ENCODE data around the gene ZDHHC14. TPM values are rescaled to one million over a fixed set of nuclear protein-coding genes. Genes with fewer than 3 reads are reported as not detected.
"Not testable (repeated sequence)": the region's sequence is repeated elsewhere in the genome, so short reads cannot be mapped to it uniquely, and the experiment has no call there.

ZDHHC14 gene
- total RNA-seq, 1 experiment from 2014 or later, result 3.2 TPM

GRCh38 chr6:157406661-157407060, 25.7 kb downstream of the ZDHHC14 start:
- Histone ChIP-seq H3K9me3 (ENCODE audit: low read depth, low read length, poor library complexity, severe bottlenecking) (no peaks in the 10 kb centered on the region), H3K4me3 (ENCODE audit: low read depth, low read length, poor library complexity, severe bottlenecking) (no peak overlapping the region), H3K27ac (ENCODE audit: low read depth, low read length, poor library complexity, severe bottlenecking) (no peak overlapping the region), H3K36me3 (ENCODE audit: insufficient read depth, low read length, poor library complexity, severe bottlenecking) (no peaks in the 10 kb centered on the region), H3K27me3 (replicated peaks; ENCODE audit: insufficient read depth, low read depth, low read length, poor library complexity) (no peaks in the 10 kb centered on the region), H3K4me1 (ENCODE audit: insufficient read depth, low read length, poor library complexity, severe bottlenecking) (no peaks in the 10 kb centered on the region)
- ChIA-PET POLR2A (ENCODE audit: low non-redundant PET) (no interaction called here), CTCF (no interaction called here)
- BruUV-seq (replicated peaks), result no TSS peak
- intact Hi-C loops (cut with micrococcal nuclease; ENCODE audit: unreplicated experiment), result no loop called here
- TF ChIP-seq, protein P1, sequence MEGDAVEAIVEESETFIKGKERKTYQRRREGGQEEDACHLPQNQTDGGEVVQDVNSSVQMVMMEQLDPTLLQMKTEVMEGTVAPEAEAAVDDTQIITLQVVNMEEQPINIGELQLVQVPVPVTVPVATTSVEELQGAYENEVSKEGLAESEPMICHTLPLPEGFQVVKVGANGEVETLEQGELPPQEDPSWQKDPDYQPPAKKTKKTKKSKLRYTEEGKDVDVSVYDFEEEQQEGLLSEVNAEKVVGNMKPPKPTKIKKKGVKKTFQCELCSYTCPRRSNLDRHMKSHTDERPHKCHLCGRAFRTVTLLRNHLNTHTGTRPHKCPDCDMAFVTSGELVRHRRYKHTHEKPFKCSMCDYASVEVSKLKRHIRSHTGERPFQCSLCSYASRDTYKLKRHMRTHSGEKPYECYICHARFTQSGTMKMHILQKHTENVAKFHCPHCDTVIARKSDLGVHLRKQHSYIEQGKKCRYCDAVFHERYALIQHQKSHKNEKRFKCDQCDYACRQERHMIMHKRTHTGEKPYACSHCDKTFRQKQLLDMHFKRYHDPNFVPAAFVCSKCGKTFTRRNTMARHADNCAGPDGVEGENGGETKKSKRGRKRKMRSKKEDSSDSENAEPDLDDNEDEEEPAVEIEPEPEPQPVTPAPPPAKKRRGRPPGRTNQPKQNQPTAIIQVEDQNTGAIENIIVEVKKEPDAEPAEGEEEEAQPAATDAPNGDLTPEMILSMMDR (conservative IDR thresholded peaks at IDR 0.05; ENCODE audit: low read depth, low read length), result no peak
- no peak for TF ChIP-seq EZH2 (IDR thresholded peaks at IDR 0.05; ENCODE audit: borderline replicate concordance, low read depth, low read length, poor library complexity, severe bottlenecking)
- DNase-seq (ENCODE audit: low spot score), result no peak

GRCh38 chr6:157407646-157408045, 26.7 kb downstream of the ZDHHC14 start:
- H3K9me3 ChIP-seq (ENCODE audit: low read depth, low read length, poor library complexity, severe bottlenecking), result no peaks in the 10 kb centered on the region
- H3K36me3 ChIP-seq (ENCODE audit: insufficient read depth, low read length, poor library complexity, severe bottlenecking), result no peaks in the 10 kb centered on the region
- H3K4me1 ChIP-seq (ENCODE audit: insufficient read depth, low read length, poor library complexity, severe bottlenecking), result no peaks in the 10 kb centered on the region
- intact Hi-C loops (cut with micrococcal nuclease; ENCODE audit: unreplicated experiment), result no loop called here
- ChIA-PET POLR2A (ENCODE audit: low non-redundant PET) (no interaction called here), CTCF (no interaction called here)
- no peak for DNase-seq (ENCODE audit: low spot score)
- no peak for TF ChIP-seq EZH2 (IDR thresholded peaks at IDR 0.05; ENCODE audit: borderline replicate concordance, low read depth, low read length, poor library complexity, severe bottlenecking)
- TF ChIP-seq, protein P1 (conservative IDR thresholded peaks at IDR 0.05; ENCODE audit: low read depth, low read length), result no peak
- H3K27me3 ChIP-seq (replicated peaks; ENCODE audit: insufficient read depth, low read depth, low read length, poor library complexity), result no peaks in the 10 kb centered on the region
- H3K4me3 ChIP-seq (ENCODE audit: low read depth, low read length, poor library complexity, severe bottlenecking), result no peak overlapping the region
- H3K27ac ChIP-seq (ENCODE audit: low read depth, low read length, poor library complexity, severe bottlenecking), result no peak overlapping the region
- no TSS peak for BruUV-seq (replicated peaks)

DNA sequence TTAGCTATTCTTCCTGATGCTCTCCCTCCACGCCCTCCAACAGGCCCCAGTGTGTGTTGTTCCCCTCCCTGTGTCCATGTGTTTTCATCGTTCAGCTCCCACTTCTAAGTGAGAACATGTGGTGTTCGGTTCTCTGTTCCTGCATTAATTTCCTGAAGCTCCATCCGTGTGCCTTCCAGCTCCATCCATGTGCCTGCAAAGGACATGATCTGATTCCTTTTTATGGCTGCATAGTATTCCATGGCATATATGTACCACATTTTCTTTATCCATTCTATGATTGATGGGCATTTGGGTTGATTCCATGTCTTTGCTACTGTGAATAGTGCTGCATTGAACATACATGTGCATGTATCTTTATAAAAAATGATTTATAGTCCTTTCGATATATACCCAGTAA, 27.4 kb downstream of the ZDHHC14 start:
- H3K4me3 ChIP-seq (ENCODE audit: low read depth, low read length, poor library complexity, severe bottlenecking); intact Hi-C loops (cut with micrococcal nuclease; ENCODE audit: unreplicated experiment); DNase-seq (ENCODE audit: low spot score); H3K27ac ChIP-seq (ENCODE audit: low read depth, low read length, poor library complexity, severe bottlenecking); CTCF ChIA-PET; POLR2A ChIA-PET (ENCODE audit: low non-redundant PET); H3K4me1 ChIP-seq (ENCODE audit: insufficient read depth, low read length, poor library complexity, severe bottlenecking); H3K27me3 ChIP-seq (replicated peaks; ENCODE audit: insufficient read depth, low read depth, low read length, poor library complexity); BruUV-seq (replicated peaks); H3K36me3 ChIP-seq (ENCODE audit: insufficient read depth, low read length, poor library complexity, severe bottlenecking); H3K9me3 ChIP-seq (ENCODE audit: low read depth, low read length, poor library complexity, severe bottlenecking): not testable (repeated sequence)

GRCh38 chr6:157410045-157410444, 29.1 kb downstream of the ZDHHC14 start:
- no peak overlapping the region for H3K4me3 ChIP-seq (ENCODE audit: low read depth, low read length, poor library complexity, severe bottlenecking)
- no peaks in the 10 kb centered on the region for H3K4me1 ChIP-seq (ENCODE audit: insufficient read depth, low read length, poor library complexity, severe bottlenecking)
- ChIA-PET CTCF (no interaction called here), POLR2A (ENCODE audit: low non-redundant PET) (no interaction called here)
- no peak overlapping the region for H3K27ac ChIP-seq (ENCODE audit: low read depth, low read length, poor library complexity, severe bottlenecking)
- TF ChIP-seq, protein P1 (conservative IDR thresholded peaks at IDR 0.05; ENCODE audit: low read depth, low read length), result no peak
- TF ChIP-seq EZH2 (IDR thresholded peaks at IDR 0.05; ENCODE audit: borderline replicate concordance, low read depth, low read length, poor library complexity, severe bottlenecking), result no peak
- no TSS peak for BruUV-seq (replicated peaks)
- no peak for DNase-seq (ENCODE audit: low spot score)
- intact Hi-C loops (cut with micrococcal nuclease; ENCODE audit: unreplicated experiment), result no loop called here
- H3K9me3 ChIP-seq (ENCODE audit: low read depth, low read length, poor library complexity, severe bottlenecking), result no peaks in the 10 kb centered on the region
- H3K27me3 ChIP-seq (replicated peaks; ENCODE audit: insufficient read depth, low read depth, low read length, poor library complexity), result no peaks in the 10 kb centered on the region
- H3K36me3 ChIP-seq (ENCODE audit: insufficient read depth, low read length, poor library complexity, severe bottlenecking), result no peaks in the 10 kb centered on the region

Measured in A673 (cell line).